GM18951 (cell line): ENCODE data around the gene MAGEC1.
"Not testable (repeated sequence)": the region's sequence is repeated elsewhere in the genome, so short reads cannot be mapped to it uniquely, and the experiment has no call there.

ENCODE experiments used
- POLR2A ChIP-seq: IDR thresholded peaks from 4 replicates; pipeline ENCODE4 v1.6.1; 2011; ENCODE audit warnings: mild to moderate bottlenecking; ENCODE audit not compliant: insufficient read length, insufficient read depth; ENCODE audit errors: extremely low read depth
- in situ Hi-C: fragments of 300-500 bp; cut with MboI; formaldehyde crosslinking; loops from one replicate; pipeline ENCODE4 v1.12.0; 2022; ENCODE audit warnings: low sequenced_read_pairs, mixed read lengths, inconsistent platforms; ENCODE audit not compliant: unreplicated experiment

Gene MAGEC1, protein sequence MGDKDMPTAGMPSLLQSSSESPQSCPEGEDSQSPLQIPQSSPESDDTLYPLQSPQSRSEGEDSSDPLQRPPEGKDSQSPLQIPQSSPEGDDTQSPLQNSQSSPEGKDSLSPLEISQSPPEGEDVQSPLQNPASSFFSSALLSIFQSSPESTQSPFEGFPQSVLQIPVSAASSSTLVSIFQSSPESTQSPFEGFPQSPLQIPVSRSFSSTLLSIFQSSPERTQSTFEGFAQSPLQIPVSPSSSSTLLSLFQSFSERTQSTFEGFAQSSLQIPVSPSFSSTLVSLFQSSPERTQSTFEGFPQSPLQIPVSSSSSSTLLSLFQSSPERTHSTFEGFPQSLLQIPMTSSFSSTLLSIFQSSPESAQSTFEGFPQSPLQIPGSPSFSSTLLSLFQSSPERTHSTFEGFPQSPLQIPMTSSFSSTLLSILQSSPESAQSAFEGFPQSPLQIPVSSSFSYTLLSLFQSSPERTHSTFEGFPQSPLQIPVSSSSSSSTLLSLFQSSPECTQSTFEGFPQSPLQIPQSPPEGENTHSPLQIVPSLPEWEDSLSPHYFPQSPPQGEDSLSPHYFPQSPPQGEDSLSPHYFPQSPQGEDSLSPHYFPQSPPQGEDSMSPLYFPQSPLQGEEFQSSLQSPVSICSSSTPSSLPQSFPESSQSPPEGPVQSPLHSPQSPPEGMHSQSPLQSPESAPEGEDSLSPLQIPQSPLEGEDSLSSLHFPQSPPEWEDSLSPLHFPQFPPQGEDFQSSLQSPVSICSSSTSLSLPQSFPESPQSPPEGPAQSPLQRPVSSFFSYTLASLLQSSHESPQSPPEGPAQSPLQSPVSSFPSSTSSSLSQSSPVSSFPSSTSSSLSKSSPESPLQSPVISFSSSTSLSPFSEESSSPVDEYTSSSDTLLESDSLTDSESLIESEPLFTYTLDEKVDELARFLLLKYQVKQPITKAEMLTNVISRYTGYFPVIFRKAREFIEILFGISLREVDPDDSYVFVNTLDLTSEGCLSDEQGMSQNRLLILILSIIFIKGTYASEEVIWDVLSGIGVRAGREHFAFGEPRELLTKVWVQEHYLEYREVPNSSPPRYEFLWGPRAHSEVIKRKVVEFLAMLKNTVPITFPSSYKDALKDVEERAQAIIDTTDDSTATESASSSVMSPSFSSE

DNA sequence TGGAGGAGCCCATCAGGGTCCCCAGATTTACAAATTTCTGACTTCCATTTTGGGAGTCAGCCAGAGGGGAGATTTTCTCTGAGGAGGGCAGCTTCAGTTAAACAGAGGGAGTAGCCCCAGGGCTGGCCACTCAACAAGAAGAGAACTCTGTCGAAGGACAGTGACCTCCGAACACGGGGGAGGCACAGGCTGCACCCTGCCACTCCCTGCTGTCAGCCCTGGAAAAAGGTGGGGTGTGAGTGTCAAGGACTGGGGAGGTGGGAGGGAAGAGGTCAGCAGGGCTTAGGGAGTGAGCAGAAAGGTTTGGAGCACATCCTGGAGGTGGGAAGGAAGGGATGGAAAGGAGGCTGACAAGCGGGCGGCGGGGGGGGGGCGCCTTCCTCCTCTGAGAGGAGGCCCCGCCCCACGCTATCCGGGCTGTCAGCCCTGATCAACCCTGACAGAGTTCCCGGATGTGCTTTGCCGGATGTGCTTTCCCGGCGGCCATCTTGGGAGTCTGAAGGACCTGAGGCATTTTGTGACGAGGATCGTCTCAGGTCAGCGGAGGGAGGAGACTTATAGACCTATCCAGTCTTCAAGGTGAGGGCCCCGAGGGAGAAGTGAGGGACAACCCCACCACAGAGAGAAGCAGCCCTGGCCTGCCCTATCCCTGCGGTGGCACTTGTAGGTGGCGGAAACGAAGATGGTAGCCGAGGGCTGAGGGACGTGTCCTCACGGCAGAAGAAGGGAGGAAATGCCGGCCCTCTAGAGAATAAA, at the start of gene MAGEC1:
Gene MAGEC1, plus strand, starts transcription at position 495 of the 756 bp plus-strand sequence. CDS start 1,179 bp downstream, outside the sequence.
- TF ChIP-seq POLR2A = no peak
- in situ Hi-C loops = no loop called here

DNA sequence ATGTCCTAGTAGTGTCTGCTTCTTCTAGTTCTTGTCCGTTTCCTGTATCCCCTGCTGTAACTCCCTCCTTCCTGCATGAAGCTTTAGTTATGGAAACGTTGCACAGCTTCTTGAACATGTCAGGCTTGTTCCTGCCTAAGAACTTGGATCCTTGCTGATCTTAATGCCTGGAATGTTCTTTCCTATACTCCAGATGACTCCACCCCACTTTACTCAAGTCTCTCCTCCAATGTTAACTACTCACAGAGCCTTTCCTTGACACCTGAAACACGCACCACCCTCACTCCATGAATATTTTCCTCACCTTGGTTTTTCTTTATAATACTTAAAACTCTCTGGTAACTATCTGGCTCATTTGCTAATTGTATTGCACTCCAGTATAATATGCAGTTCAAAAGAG, 46.2 kb upstream of the MAGEC1 start:
- no peak for TF ChIP-seq POLR2A

DNA sequence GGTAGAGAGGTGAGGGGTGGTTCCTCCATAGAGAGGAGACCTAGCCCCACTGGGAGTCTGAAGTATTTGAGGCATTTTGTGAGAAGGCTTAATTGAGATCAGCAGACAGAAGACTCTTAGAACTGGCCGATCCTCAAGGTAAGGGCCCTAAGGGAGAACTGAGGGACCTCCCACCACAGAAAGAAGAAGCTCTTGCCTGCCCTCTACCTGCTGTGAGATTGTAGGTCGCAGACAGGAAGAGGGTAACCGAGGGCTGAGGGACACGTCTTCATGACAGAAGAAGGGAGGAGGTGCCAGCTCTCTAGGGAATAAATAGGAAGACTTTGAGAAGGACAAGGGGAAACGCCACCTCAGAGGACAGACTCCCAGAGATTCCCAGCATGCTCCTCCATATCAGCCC, 24.1 kb upstream of the MAGEC1 start:
- TF ChIP-seq POLR2A = no peak
- in situ Hi-C loops = no loop called here

More for the DNA sequence above, 46.2 kb upstream of the MAGEC1 start:
- in situ Hi-C loops = no loop called here

DNA sequence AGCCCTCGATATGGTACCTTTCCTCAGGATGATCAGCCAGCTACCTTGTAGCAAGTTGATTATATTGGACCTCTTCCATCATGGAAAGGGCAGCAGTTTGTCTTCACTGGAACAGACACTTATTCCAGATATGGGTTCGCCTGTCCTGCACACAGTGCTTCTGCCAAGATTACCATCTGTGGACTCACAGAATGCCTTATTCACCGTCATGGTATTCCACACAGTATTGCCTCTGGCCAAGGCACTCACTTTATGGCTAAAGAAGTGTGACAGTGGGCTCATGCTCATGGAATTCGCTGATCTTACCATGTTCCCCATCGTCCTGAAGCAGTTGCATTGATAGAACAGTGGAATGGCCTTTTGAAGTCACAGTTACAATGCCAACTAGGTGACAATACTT, 14.9 kb upstream of the MAGEC1 start:
- in situ Hi-C loops = not testable (repeated sequence)

DNA sequence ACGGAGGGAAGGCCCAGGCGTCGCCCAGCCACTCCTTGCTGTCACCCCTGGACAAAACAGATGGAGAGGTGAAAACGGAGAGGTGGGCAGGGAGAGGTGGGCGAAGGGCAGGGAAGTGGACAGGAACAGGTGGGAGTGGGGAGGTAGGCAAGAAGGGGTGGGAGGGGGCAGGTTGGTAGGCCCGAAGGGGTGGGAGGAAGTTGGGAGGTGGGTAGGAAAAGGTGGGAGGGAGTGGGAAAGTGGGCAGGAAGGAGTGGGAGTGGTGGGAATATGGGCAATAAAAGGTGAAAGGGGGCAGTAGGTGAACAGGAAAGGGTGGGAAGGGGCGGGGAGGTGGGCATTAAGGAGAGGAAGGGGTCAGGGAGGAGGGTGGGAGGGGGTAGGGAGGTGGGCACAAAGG, 9.0 kb upstream of the MAGEC1 start:
- in situ Hi-C loops = no loop called here
- no peak for TF ChIP-seq POLR2A

DNA sequence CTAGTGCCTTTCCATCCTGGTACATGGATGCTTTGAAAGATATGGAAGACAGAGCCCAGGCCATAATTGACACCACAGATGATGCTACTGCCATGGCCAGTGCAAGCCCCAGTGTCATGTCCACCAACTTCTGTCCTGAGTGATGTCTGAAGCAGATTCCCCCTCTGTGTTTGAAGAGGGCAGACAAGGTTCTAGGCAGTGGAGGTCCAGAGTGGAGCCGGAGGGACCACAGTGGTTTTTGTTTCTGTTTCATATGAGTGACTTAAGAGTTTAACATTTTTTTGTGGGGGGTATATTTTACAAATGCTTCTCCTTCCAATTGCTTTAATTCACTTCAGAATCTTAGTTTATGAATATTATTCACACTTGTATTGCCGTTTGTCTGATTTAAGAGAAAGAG, 6.0 kb upstream of the MAGEC1 start:
- in situ Hi-C loops = no loop called here
- no peak for TF ChIP-seq POLR2A

DNA sequence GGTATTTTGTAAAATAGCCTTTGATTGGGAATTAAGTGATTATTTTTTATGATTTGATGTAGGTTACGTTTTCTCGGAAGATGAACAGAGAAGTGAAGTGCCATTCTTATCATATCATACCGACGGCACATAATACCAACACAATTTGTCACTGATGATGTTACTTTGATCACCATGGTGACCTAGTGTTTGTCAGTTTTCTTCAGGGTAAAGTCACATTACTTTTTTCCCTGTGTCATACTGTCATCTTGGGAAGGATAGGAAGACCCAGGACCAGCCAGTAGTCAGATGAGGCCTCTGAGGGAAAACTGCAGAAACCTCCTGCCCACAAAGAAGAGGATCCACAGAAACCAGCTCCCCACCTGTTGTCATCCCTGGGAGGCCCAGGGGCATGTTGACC, 1.3 kb upstream of the MAGEC1 start:
- no peak for TF ChIP-seq POLR2A
- in situ Hi-C loops = no loop called here

DNA sequence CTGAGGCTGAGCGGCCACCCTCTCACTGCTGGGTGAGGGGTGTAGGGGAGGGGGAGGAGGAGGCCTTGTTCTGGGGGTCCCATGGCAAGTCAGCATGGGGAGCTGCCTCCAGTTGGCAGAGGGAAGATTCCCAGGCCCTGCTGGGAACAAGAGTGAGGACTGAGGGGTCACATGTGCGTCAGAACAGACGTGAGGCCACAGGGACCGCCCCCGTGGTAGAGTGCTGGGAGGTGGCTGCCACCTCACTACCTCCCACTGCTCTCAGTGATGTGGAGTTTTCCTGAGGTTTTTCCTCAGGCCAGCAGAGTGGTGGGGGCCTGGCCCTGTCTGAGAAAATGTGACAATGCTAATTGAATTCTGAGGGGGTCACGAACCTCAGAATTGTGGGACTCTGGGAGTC, 568 bp downstream of the MAGEC1 start:
- in situ Hi-C loops = no loop called here
- TF ChIP-seq POLR2A = no peak

DNA sequence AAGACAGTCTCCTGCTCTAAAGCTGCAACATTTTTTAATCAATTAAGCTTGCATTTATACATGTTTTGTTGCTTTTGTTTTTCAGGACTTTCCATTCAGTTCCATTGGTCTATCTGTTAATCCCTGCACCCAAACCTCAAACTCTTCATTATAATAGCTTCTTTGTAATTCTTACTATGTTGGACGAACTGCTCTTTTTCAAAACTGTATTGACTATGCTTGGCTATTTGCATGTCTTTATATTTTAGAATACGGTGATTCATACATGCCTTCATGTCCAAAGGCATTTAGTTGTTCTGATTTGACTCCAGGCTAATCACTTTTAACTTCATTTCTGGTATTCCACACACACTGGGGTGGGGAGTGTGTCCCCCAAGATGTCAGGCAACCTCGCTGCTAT, 14.1 kb downstream of the MAGEC1 start:
- in situ Hi-C loops = no loop called here
- no peak for TF ChIP-seq POLR2A

DNA sequence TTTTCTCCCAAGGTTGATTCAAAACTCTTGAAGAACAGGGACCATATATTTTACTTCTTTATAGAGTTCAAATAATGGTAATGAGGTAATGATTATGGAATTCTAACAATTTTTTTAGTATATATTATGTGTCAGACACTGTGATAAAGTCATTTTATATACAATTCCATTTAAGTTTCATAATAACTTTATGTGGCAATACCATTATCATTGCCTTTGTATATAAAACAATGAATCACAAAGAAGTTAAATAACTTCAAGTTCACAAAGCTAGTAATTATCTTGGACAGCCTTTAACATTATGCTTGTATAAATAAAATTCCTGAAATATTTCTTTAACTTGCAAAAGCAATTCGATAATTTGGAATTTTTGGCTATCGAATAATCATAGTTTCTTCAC, 20.6 kb downstream of the MAGEC1 start:
- in situ Hi-C loops = no loop called here
- no peak for TF ChIP-seq POLR2A

DNA sequence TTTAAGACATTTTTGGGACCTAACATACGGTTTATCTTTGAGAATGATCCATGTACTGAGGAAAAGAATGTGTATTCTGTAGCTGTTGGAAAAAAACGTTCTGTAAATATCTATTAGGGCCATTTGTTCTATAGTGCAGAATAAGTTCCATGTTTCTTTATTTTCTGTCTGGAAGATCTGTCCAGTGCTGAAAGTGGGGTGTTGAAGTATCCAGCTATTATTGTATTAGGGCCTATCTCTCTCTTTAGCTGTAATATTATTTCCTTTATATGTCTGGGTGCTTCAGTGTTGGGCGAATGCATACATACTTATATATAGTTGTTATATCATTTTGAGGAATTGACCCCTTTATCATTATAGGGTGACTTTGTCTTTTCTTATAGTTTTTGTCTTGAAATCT, 24.7 kb downstream of the MAGEC1 start:
- in situ Hi-C loops = no loop called here
- TF ChIP-seq POLR2A = no peak

DNA sequence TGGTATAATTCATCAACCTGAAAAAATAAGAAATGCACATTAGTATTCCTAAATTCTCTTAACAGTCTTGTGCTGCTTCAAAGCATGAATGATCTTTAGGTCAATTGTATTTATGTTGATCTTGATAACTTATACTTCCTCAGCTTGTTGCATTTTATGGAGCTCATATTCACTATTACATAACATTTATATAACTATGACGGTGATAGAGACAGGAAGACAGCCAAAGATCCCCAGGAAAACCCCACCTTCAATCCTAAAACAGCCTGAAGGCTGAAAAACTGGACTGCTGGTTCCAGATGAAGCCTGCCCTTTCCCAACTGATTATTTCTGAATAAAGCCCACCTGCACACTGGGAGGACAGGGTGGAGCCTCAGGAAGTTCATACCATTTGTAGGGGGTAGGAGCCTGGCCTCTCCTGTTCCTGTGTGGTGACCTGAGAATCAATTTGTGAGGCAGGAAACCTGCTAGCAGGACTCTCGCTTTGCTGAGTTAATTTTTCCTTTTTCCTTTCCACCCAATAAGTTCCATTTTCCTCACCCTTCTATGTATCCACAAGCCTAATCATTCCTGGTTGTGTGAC, 30.5 kb downstream of the MAGEC1 start:
- TF ChIP-seq POLR2A = no peak
- in situ Hi-C loops = no loop called here
